Measurements from ENCODE around the gene NRIP1. TPM values are rescaled to one million over a fixed set of nuclear protein-coding genes. Genes with fewer than 3 reads are reported as not detected.

NRIP1 gene
- total RNA-seq, 2 donors from 2014 or later = 29.9 to 35.9 TPM

GRCh38 chr21:14972678-14973077 is 92.1 kb downstream of the NRIP1 start:
- no peak for TF ChIP-seq CTCF (conservative IDR thresholded peaks at IDR 0.05)
- peaks cover 32% of the 10 kb centered on the region for H3K36me3 Mint-ChIP-seq (ENCODE audit: low read depth)
- Histone ChIP-seq H3K27me3 (ENCODE audit: control insufficient read depth, insufficient read depth, low read length, poor library complexity, severe bottlenecking) (no peaks in the 10 kb centered on the region), H3K27ac (ENCODE audit: low read depth, low read length) (no peak overlapping the region), H3K9me3 (ENCODE audit: control insufficient read depth, low read length) (peaks cover 15% of the 10 kb centered on the region), H3K4me3 (ENCODE audit: low read length) (no peak overlapping the region), H3K9ac (ENCODE audit: extremely low read depth, low read length, poor library complexity, severe bottlenecking) (no peak overlapping the region), H3K4me1 (ENCODE audit: control insufficient read depth, insufficient read depth, low read length) (peaks cover 3% of the 10 kb centered on the region), H3K36me3 (ENCODE audit: control insufficient read depth, insufficient read depth, low read length) (peaks cover 13% of the 10 kb centered on the region)
- H3K4me3 Mint-ChIP-seq = no peak overlapping the region
- 92 to 96% methylated on average over 4 to 6 of the region's 6 CpGs for WGBS, 2 experiments (ENCODE audit: insufficient coverage in 1 of 2, insufficient read length in 1 of 2)
- no peak overlapping the region for H3K27ac Mint-ChIP-seq
- H3K4me1 Mint-ChIP-seq = peaks cover 2% of the 10 kb centered on the region
- no peak for DNase-seq
- no peaks in the 10 kb centered on the region for H3K27me3 Mint-ChIP-seq (ENCODE audit: insufficient read depth)
- peaks cover 7% of the 10 kb centered on the region for H3K9me3 Mint-ChIP-seq

GRCh38 chr21:14968821-14969220 is 96.0 kb downstream of the NRIP1 start:
- WGBS, 2 experiments (ENCODE audit: insufficient coverage in 1 of 2, insufficient read length in 1 of 2) = no CpG with 5 or more reads among the region's 1 CpG
- peaks cover 7% of the 10 kb centered on the region for H3K9me3 Mint-ChIP-seq

GRCh38 chr21:14968029-14968428 is 96.8 kb downstream of the NRIP1 start:
- peaks cover 2% of the 10 kb centered on the region for H3K4me1 Mint-ChIP-seq
- Histone ChIP-seq H3K27me3 (ENCODE audit: control insufficient read depth, insufficient read depth, low read length, poor library complexity, severe bottlenecking) (no peaks in the 10 kb centered on the region), H3K9ac (ENCODE audit: extremely low read depth, low read length, poor library complexity, severe bottlenecking) (no peak overlapping the region), H3K27ac (ENCODE audit: low read depth, low read length) (no peak overlapping the region), H3K4me1 (ENCODE audit: control insufficient read depth, insufficient read depth, low read length) (peaks cover 3% of the 10 kb centered on the region), H3K9me3 (ENCODE audit: control insufficient read depth, low read length) (peaks cover 7% of the 10 kb centered on the region), H3K4me3 (ENCODE audit: low read length) (no peak overlapping the region), H3K36me3 (ENCODE audit: control insufficient read depth, insufficient read depth, low read length) (peaks cover 42% of the 10 kb centered on the region)
- TF ChIP-seq CTCF (conservative IDR thresholded peaks at IDR 0.05) = no peak
- WGBS, 2 experiments (ENCODE audit: insufficient coverage in 1 of 2, insufficient read length in 1 of 2) = 95 to 97% methylated on average over 5 of the region's 5 CpGs
- H3K4me3 Mint-ChIP-seq = no peak overlapping the region
- H3K27me3 Mint-ChIP-seq (ENCODE audit: insufficient read depth) = no peaks in the 10 kb centered on the region
- H3K27ac Mint-ChIP-seq = no peak overlapping the region
- DNase-seq = no peak
- peaks cover 7% of the 10 kb centered on the region for H3K9me3 Mint-ChIP-seq
- peaks cover 42% of the 10 kb centered on the region for H3K36me3 Mint-ChIP-seq (ENCODE audit: low read depth)

More at GRCh38 chr21:14968821-14969220, 96.0 kb downstream of the NRIP1 start:
- no peak for DNase-seq
- Histone ChIP-seq H3K27ac (ENCODE audit: low read depth, low read length) (no peak overlapping the region), H3K36me3 (ENCODE audit: control insufficient read depth, insufficient read depth, low read length) (peaks cover 34% of the 10 kb centered on the region), H3K9me3 (ENCODE audit: control insufficient read depth, low read length) (peaks cover 15% of the 10 kb centered on the region), H3K27me3 (ENCODE audit: control insufficient read depth, insufficient read depth, low read length, poor library complexity, severe bottlenecking) (no peaks in the 10 kb centered on the region), H3K9ac (ENCODE audit: extremely low read depth, low read length, poor library complexity, severe bottlenecking) (no peak overlapping the region), H3K4me1 (ENCODE audit: control insufficient read depth, insufficient read depth, low read length) (peaks cover 3% of the 10 kb centered on the region), H3K4me3 (ENCODE audit: low read length) (no peak overlapping the region)
- Mint-ChIP-seq H3K27ac (no peak overlapping the region), H3K4me3 (no peak overlapping the region), H3K36me3 (ENCODE audit: low read depth) (peaks cover 47% of the 10 kb centered on the region), H3K27me3 (ENCODE audit: insufficient read depth) (no peaks in the 10 kb centered on the region), H3K4me1 (peaks cover 2% of the 10 kb centered on the region)
- TF ChIP-seq CTCF (conservative IDR thresholded peaks at IDR 0.05) = no peak
